ENCODE measurements around the gene C11orf68.

DNA sequence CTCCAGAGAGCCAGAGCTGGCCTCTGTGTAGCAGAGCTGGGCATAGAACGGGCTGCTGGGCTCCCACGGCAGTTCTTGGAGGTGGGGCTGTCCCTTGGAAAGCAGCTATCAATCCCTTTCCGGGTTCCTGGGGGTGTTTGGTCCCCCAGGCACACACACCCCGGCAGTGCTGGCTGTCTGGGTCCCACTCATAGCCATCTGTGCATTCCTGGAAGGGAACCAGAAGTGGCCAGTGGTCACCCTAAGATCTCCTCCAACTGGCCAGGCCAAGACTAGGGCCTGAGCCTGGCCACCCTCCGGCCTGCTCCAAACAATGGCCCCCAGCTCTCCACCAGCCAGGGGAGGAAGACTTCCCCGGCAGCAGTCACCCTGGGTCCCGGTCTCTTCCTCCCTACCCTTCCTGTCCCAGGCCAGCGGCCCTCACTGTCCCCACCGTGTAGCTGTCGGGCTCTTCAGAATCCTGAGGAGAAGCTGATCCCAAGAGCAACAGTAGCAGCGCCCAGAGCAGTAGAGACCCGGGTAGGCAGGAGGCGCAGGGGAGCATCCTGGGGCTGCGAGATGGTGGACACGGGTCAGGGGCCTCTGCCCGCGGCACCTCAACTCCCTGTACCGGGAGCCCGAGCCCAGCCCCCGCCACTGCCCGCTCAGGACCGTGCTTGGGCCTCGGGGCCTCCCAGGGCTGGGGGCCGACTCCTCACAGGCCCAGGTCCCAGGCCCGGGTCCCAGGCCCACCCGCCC lies 46.9 kb downstream of the C11orf68 start:
- TF ChIP-seq CTCF (IDR thresholded peaks at IDR 0.05) = no peak
- no peak for TF ChIP-seq POLR2A (IDR thresholded peaks at IDR 0.05)

All from uterus (tissue), 2 donors.